H9 (cell line): ENCODE measurements around the gene RABGAP1L. TPM values are rescaled to one million over a fixed set of nuclear protein-coding genes. Genes with fewer than 3 reads are reported as not detected.

Experiments
- DNase-seq: peaks from one replicate; pipeline ENCODE4 v3.0.0-alpha.2; 2017
- H2AFZ ChIP-seq: one replicate; pipeline ENCODE4 v1.6.1; 2013; ENCODE audit warnings: mild to moderate bottlenecking, low read length, control low read depth, moderate library complexity
- H2AK5ac ChIP-seq: 2 replicates; pipeline ENCODE4 v1.6.1; 2013; ENCODE audit warnings: low read length, control low read depth, mixed read lengths; ENCODE audit not compliant: insufficient read length
- H2BK120ac ChIP-seq: one replicate; pipeline ENCODE4 v1.6.1; 2013; ENCODE audit warnings: low read depth, mild to moderate bottlenecking, low read length, control low read depth, inconsistent platforms; ENCODE audit not compliant: poor library complexity, severe bottlenecking
- H2BK12ac ChIP-seq: 2 replicates; pipeline ENCODE4 v1.6.1; 2013; ENCODE audit warnings: low read length, control low read depth, mixed read lengths, low read depth; ENCODE audit not compliant: insufficient read length
- H2BK15ac ChIP-seq: 2 replicates; pipeline ENCODE4 v1.6.1; 2013; ENCODE audit warnings: low read depth, low read length, control low read depth
- H2BK20ac ChIP-seq: one replicate; pipeline ENCODE4 v1.6.1; 2013; ENCODE audit warnings: low read depth, mild to moderate bottlenecking, low read length, control low read depth, inconsistent platforms; ENCODE audit not compliant: poor library complexity, severe bottlenecking
- H2BK5ac ChIP-seq: 2 replicates; pipeline ENCODE4 v1.6.1; 2013; ENCODE audit warnings: low read length, control low read depth, mixed read lengths; ENCODE audit not compliant: insufficient read length
- H3K14ac ChIP-seq: 2 replicates; pipeline ENCODE4 v1.6.1; 2013; ENCODE audit warnings: low read length, control low read depth; ENCODE audit not compliant: insufficient read depth
- H3K18ac ChIP-seq: 2 replicates; pipeline ENCODE4 v1.6.1; 2013; ENCODE audit warnings: low read depth, mild to moderate bottlenecking, mixed read lengths, low read length, control low read depth; ENCODE audit not compliant: insufficient read length
- H3K23ac ChIP-seq: 2 replicates; pipeline ENCODE4 v1.6.1; 2013; ENCODE audit warnings: low read length, control low read depth, mixed read lengths, low read depth; ENCODE audit not compliant: insufficient read length
- H3K23me2 ChIP-seq: 2 replicates; pipeline ENCODE4 v1.6.1; 2013; ENCODE audit warnings: low read depth, mild to moderate bottlenecking, mixed read lengths, low read length, control low read depth; ENCODE audit not compliant: insufficient read length, poor library complexity, severe bottlenecking
- H3K27ac ChIP-seq: 2 replicates; pipeline ENCODE4 v1.5.1; 2013; ENCODE audit warnings: low read length, control low read depth, mixed read lengths, low read depth; ENCODE audit not compliant: insufficient read length
- H3K27me3 ChIP-seq: 2 replicates; pipeline ENCODE4 v1.6.1; 2013; ENCODE audit warnings: low read length, control low read depth, inconsistent platforms; ENCODE audit not compliant: insufficient read depth
- H3K4ac ChIP-seq: 2 replicates; pipeline ENCODE4 v1.6.1; 2013; ENCODE audit warnings: low read depth, mild to moderate bottlenecking, control low read depth, inconsistent platforms, low read length, moderate library complexity
- H3K4me1 ChIP-seq: 2 replicates; pipeline ENCODE4 v1.6.1; 2013; ENCODE audit warnings: low read length, control low read depth, inconsistent platforms; ENCODE audit not compliant: insufficient read depth
- H3K4me2 ChIP-seq: 2 replicates; pipeline ENCODE4 v1.6.1; 2013; ENCODE audit warnings: low read length, control low read depth, mixed read lengths; ENCODE audit not compliant: insufficient read length, insufficient read depth
- H3K56ac ChIP-seq: 2 replicates; pipeline ENCODE4 v1.6.1; 2013; ENCODE audit warnings: low read depth, mild to moderate bottlenecking, mixed read lengths, low read length, control low read depth; ENCODE audit not compliant: insufficient read length
- H3K79me1 ChIP-seq: 2 replicates; pipeline ENCODE4 v1.6.1; 2013; ENCODE audit warnings: low read depth, mild to moderate bottlenecking, moderate library complexity, low read length, control low read depth, inconsistent platforms; ENCODE audit not compliant: insufficient read depth, poor library complexity, severe bottlenecking
- H3K79me2 ChIP-seq: 2 replicates; pipeline ENCODE4 v1.6.1; 2013; ENCODE audit warnings: low read length, control low read depth, inconsistent platforms; ENCODE audit not compliant: insufficient read depth
- H3K9ac ChIP-seq: 2 replicates; pipeline ENCODE4 v1.6.1; 2013; ENCODE audit warnings: low read length, control low read depth, mixed read lengths; ENCODE audit not compliant: insufficient read length; ENCODE audit errors: extremely low read depth
- H3K9me3 ChIP-seq: one replicate; pipeline ENCODE4 v1.6.1; 2013; ENCODE audit warnings: low read depth, low read length, inconsistent platforms; ENCODE audit not compliant: control insufficient read depth
- H3T11ph ChIP-seq: one replicate; pipeline ENCODE4 v1.6.1; 2013; ENCODE audit warnings: mild to moderate bottlenecking, low read length, control low read depth, inconsistent platforms
- H4K20me1 ChIP-seq: one replicate; pipeline ENCODE4 v1.6.1; 2013; ENCODE audit not compliant: control insufficient read depth, insufficient read length, insufficient read depth
- H4K5ac ChIP-seq: 2 replicates; pipeline ENCODE4 v1.6.1; 2013; ENCODE audit warnings: low read depth, mild to moderate bottlenecking, mixed read lengths, low read length, control low read depth; ENCODE audit not compliant: insufficient read length
- H4K8ac ChIP-seq: replicated peaks from 2 replicates; pipeline ENCODE4 v1.6.1; 2013; ENCODE audit warnings: low read length, control low read depth, mixed read lengths, low read depth; ENCODE audit not compliant: insufficient read length
- H4K91ac ChIP-seq: 2 replicates; pipeline ENCODE4 v1.6.1; 2013; ENCODE audit warnings: low read depth, mild to moderate bottlenecking, moderate library complexity, mixed read lengths, low read length, control low read depth; ENCODE audit not compliant: insufficient read length
- H3K27ac Mint-ChIP-seq, 3 experiments: 2 replicates in 2 of 3; 3 replicates in 1 of 3; pipeline ENCODE4 v1.8.0; 2020 to 2021; ENCODE audit warnings: mixed read lengths in 3 of 3, mild to moderate bottlenecking in 1 of 3, moderate library complexity in 1 of 3
- H3K27me3 Mint-ChIP-seq: 2 replicates; pipeline ENCODE4 v1.8.0; 2021; ENCODE audit warnings: low read depth, mild to moderate bottlenecking, moderate library complexity, mixed read lengths
- H3K36me3 Mint-ChIP-seq, 3 experiments: 2 replicates in 2 of 3; 3 replicates in 1 of 3; pipeline ENCODE4 v1.8.0; 2020 to 2021; ENCODE audit warnings: low read depth in 3 of 3, mixed read lengths in 3 of 3; ENCODE audit not compliant: insufficient read depth in 1 of 3
- H3K4me1 Mint-ChIP-seq, 2 experiments: 2 replicates each; pipeline ENCODE4 v1.8.0; 2020; ENCODE audit warnings: mixed read lengths in 2 of 2
- H3K4me3 Mint-ChIP-seq, 2 experiments: 2 replicates in 1 of 2; 3 replicates in 1 of 2; pipeline ENCODE4 v1.8.0; 2020 to 2021; ENCODE audit warnings: mild to moderate bottlenecking in 2 of 2, mixed read lengths in 2 of 2, moderate library complexity in 1 of 2
- H3K9me3 Mint-ChIP-seq, 2 experiments: 2 replicates in 1 of 2; 3 replicates in 1 of 2; pipeline ENCODE4 v1.8.0; 2020; ENCODE audit warnings: mild to moderate bottlenecking in 2 of 2, mixed read lengths in 2 of 2, moderate library complexity in 1 of 2
- WGBS: extraction: QIAGEN DNeasy Blood & Tissue Kit; methylation state at CpG from one replicate; pipeline ENCODE4 v1.1.7; 2013; ENCODE audit warnings: missing lambda C conversion rate, low lambda C conversion rate, mixed read lengths; ENCODE audit not compliant: insufficient read length; ENCODE audit errors: extremely low coverage; 5-methylcytosine and 5-hydroxymethylcytosine counted together
- total RNA-seq: library from RNA; stranded (reverse); gene quantifications from 2 replicates; pipeline ENCODE4 v1.2.1, GENCODE V29; 2021
- TF ChIP-seq, protein P1 (sequence below): fragments of 200-600 bp; sonication (generic); conservative IDR thresholded peaks from 3 replicates; pipeline ENCODE4 v1.8.0; 2021; ENCODE audit warnings: antibody characterized with exemption, mild to moderate bottlenecking

Gene RABGAP1L
- total RNA-seq, 1 experiment from 2014 or later = 147 TPM

DNA sequence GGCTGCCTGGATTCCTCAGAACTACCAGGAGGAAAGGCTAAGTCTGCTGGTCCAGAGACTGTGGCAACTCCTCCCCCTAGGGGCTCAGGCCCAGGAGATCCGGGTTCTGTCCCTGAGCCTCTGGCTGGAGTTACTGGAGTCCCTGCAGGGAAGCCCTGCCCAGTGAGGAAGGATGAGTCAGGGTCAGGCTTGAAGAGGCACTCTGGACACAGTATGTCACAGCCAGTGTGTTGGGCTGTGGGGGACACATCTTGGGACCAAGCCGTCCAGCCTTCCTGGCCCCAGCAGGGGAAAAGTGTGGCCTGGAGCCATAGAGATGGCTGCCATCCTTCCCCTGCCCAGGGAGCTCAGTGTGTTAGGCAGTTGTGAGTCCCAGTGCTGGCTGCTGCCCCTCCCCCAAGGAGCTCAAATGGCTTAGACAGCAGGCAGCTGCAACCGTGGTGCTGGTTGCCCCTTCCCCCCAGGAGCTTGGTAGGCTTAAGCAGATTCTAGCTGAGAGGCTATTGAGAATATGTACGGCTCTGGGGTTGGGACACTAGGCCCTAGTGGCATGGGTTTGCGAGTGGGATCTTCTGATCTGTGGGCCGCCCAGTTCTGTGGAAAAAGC is 28.2 kb upstream of the RABGAP1L start:
- H4K8ac ChIP-seq = no peak overlapping the region
- H2BK12ac ChIP-seq = no peak overlapping the region
- no peaks in the 10 kb centered on the region for H3K27me3 ChIP-seq
- H2BK20ac ChIP-seq = no peak overlapping the region
- Mint-ChIP-seq H3K27me3 (peaks cover 3% of the 10 kb centered on the region; the same call in 1 of the 2 replicates), H3K4me1 (peaks cover 8 to 14% of the 10 kb centered on the region in 2 experiments), H3K9me3 (peaks cover 0 to 6% of the 10 kb centered on the region in 2 experiments; a peak in 4 of 5 replicates), H3K27ac (peak overlapping the region in 1 of 3 experiments; percentile 41; a peak in 1 of 7 replicates), H3K36me3 (peaks cover 0 to 5% (median 0%) of the 10 kb centered on the region in 3 experiments; a peak in 1 of 7 replicates), H3K4me3 (no peak overlapping the region)
- no peak overlapping the region for H2BK15ac ChIP-seq
- H3K56ac ChIP-seq = no peak overlapping the region
- H3K23ac ChIP-seq = no peak overlapping the region
- no peak overlapping the region for H4K5ac ChIP-seq
- no peak overlapping the region for H2BK5ac ChIP-seq
- no CpG with 5 or more reads among the region's 6 CpGs for WGBS
- H3K4ac ChIP-seq = no peak overlapping the region
- H2BK120ac ChIP-seq = no peak overlapping the region
- no peak overlapping the region for H3K27ac ChIP-seq
- no peak overlapping the region for H2AK5ac ChIP-seq
- H2AFZ ChIP-seq = no peak overlapping the region
- no peak overlapping the region for H3K4me2 ChIP-seq
- H3K4me1 ChIP-seq = no peaks in the 10 kb centered on the region
- H3K18ac ChIP-seq = no peak overlapping the region
- H4K20me1 ChIP-seq = no peaks in the 10 kb centered on the region
- no peaks in the 10 kb centered on the region for H3K23me2 ChIP-seq
- no peaks in the 10 kb centered on the region for H3K79me2 ChIP-seq
- DNase-seq = peak; percentile 30
- no peak overlapping the region for H3K9ac ChIP-seq
- H3K14ac ChIP-seq = no peak overlapping the region
- no peak overlapping the region for H3T11ph ChIP-seq
- no peaks in the 10 kb centered on the region for H3K79me1 ChIP-seq
- no peaks in the 10 kb centered on the region for H3K9me3 ChIP-seq
- H4K91ac ChIP-seq = no peak overlapping the region
- TF ChIP-seq, protein P1, sequence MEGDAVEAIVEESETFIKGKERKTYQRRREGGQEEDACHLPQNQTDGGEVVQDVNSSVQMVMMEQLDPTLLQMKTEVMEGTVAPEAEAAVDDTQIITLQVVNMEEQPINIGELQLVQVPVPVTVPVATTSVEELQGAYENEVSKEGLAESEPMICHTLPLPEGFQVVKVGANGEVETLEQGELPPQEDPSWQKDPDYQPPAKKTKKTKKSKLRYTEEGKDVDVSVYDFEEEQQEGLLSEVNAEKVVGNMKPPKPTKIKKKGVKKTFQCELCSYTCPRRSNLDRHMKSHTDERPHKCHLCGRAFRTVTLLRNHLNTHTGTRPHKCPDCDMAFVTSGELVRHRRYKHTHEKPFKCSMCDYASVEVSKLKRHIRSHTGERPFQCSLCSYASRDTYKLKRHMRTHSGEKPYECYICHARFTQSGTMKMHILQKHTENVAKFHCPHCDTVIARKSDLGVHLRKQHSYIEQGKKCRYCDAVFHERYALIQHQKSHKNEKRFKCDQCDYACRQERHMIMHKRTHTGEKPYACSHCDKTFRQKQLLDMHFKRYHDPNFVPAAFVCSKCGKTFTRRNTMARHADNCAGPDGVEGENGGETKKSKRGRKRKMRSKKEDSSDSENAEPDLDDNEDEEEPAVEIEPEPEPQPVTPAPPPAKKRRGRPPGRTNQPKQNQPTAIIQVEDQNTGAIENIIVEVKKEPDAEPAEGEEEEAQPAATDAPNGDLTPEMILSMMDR = no peak
